SJCRH30 (cell line): ENCODE data around the gene AGPAT1. TPM values are rescaled to one million over a fixed set of nuclear protein-coding genes. Genes with fewer than 3 reads are reported as not detected.
"Not testable (repeated sequence)": the region's sequence is repeated elsewhere in the genome, so short reads cannot be mapped to it uniquely, and the experiment has no call there.

Experiments used
- DNase-seq, 2 experiments: peaks; one replicate each; pipeline ENCODE4 v3.0.0-alpha.2; 2015 to 2020
- H3K27ac ChIP-seq: fragments of 250-450 bp; sonication (Bioruptor Pico); 2 replicates; pipeline ENCODE4 v1.5.1; 2020; ENCODE audit warnings: mild to moderate bottlenecking, moderate library complexity
- H3K27me3 ChIP-seq: fragments of 250-450 bp; sonication (Bioruptor Pico); 2 replicates; pipeline ENCODE4 v1.5.1; 2020; ENCODE audit warnings: mild to moderate bottlenecking, moderate library complexity
- H3K36me3 ChIP-seq: fragments of 250-450 bp; sonication (Bioruptor Pico); 2 replicates; pipeline ENCODE4 v1.5.1; 2020; ENCODE audit warnings: mild to moderate bottlenecking, moderate library complexity
- H3K4me1 ChIP-seq: fragments of 250-450 bp; sonication (Bioruptor Pico); 2 replicates; pipeline ENCODE4 v1.5.1; 2020; ENCODE audit warnings: mild to moderate bottlenecking, moderate library complexity
- H3K4me3 ChIP-seq: fragments of 250-450 bp; sonication (Bioruptor Pico); 2 replicates; pipeline ENCODE4 v1.5.1; 2020; ENCODE audit warnings: mild to moderate bottlenecking, moderate library complexity
- H3K9me3 ChIP-seq: fragments of 250-450 bp; sonication (Bioruptor Pico); replicated peaks from 2 replicates; pipeline ENCODE4 v1.5.1; 2020; ENCODE audit warnings: mild to moderate bottlenecking, moderate library complexity
- total RNA-seq: library from RNA; depleted of rRNA; stranded (reverse); fragments of >200 nt; shearing (Covaris generic); gene quantifications from 2 replicates; pipeline ENCODE4 v1.2.3, GENCODE V29; 2014

Gene AGPAT1
- total RNA-seq, 1 experiment from 2014 or later: 70.3 TPM

DNA sequence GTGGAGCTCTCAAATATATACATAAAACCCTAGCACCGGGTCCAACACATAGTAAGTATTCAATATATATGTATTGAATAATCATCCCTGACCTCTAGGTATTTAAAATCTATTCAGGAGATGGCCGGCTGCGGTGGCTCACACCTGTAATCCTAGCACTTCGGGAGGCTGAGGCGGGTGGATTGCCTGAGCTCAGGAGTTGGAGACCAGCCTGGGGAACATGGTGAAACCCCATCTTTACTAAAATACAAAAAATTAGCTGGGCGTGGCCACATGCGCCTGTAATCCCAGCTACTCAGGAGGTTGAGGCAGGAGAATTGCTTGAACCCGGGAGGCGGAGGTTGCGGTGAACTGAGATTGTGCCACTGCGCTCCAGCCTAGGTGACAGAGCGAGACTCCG lies 17.2 kb upstream of the AGPAT1 start:
- H3K27me3 ChIP-seq, DNase-seq, H3K36me3 ChIP-seq, H3K27ac ChIP-seq, H3K4me3 ChIP-seq, H3K9me3 ChIP-seq: not testable (repeated sequence)
- H3K4me1 ChIP-seq: peaks cover 10% of the 10 kb centered on the region

DNA sequence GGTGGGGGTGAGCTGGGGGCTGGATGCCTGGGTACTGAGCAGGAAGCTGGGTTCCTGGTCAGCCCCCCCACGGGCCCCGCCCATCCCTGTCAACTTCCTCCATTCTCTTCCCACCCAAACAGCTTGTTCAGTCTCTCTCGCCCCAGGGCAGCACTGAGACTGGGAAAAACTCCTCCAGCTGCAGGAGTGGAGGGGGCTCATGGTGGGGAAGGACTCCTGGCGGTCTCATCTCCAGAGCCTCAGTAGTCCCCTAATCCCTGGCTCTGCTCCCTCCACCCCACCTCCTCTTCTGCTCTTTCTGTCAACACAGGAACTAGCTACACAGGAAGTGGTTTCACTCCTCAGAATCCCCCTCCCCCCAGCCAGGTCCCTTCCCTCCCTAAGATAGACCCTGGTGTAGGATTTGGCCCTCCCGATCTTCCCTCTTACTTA lies 16.7 kb upstream of the AGPAT1 start, which contains the start of gene GPSM3:
TSS of gene GPSM3 (minus strand) at position 36 of the 432 bp plus-strand sequence. CDS start 130 bp downstream, outside the sequence.
- H3K27ac ChIP-seq: no peak within 1 kb of the TSS
- DNase-seq: peak; percentile 50 to 58
- H3K9me3 ChIP-seq: no peaks in the 10 kb centered on the region
- H3K4me1 ChIP-seq: peaks cover 10% of the 10 kb centered on the region
- H3K36me3 ChIP-seq: no peaks in the 10 kb centered on the region
- H3K4me3 ChIP-seq: no peak within 1 kb of the TSS
- H3K27me3 ChIP-seq: no peaks in the 10 kb centered on the region

DNA sequence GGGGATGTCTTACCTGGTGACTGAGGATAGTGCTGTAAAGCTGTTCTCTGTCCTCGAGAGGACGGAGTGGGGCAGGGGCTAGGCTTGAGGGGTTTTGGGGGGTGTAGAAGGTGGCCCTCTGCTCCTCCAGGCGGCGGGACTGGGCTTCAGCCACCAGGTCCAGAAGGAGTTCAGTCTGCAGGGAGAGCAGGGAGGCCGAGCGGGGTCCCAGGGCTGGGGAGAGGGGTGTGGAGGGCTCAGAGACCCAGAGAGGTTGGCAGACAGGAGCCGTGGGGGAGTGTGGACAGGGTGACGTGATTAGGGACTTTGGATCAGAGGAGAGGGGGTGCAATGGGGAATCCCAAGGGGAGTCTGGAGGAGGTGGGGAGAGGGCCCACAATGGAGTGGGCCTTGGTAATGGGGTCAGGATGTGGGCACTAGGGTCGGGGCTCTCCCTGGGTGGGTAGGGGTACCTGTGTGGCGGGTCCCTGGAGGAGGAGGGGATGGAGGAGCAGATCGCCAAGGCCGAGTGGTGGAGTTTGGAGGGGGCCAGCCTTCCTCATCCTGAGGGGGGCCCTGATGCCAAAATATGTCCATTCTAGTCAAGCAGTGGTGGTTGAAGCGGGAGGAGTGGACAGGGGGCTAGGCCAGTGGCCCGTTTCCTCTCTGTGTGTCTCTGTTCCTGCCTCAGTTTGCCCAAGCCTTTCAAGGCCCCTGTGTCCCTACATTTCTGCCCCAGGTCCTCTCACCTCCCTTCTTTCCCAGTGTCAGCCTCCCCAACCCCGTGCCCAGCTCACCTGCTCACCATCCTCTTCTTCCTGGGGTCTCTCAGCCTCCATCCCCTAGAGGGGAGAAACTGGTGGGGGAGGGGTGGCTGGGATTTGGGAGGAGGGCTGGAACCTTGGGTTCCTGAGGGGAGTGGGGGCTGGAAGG lies 16.1 kb upstream of the AGPAT1 start:
- Histone ChIP-seq H3K4me1 (peaks cover 10% of the 10 kb centered on the region), H3K4me3 (no peak overlapping the region), H3K27ac (no peak overlapping the region), H3K36me3 (no peaks in the 10 kb centered on the region), H3K9me3 (no peaks in the 10 kb centered on the region), H3K27me3 (no peaks in the 10 kb centered on the region)
- DNase-seq: no peak

DNA sequence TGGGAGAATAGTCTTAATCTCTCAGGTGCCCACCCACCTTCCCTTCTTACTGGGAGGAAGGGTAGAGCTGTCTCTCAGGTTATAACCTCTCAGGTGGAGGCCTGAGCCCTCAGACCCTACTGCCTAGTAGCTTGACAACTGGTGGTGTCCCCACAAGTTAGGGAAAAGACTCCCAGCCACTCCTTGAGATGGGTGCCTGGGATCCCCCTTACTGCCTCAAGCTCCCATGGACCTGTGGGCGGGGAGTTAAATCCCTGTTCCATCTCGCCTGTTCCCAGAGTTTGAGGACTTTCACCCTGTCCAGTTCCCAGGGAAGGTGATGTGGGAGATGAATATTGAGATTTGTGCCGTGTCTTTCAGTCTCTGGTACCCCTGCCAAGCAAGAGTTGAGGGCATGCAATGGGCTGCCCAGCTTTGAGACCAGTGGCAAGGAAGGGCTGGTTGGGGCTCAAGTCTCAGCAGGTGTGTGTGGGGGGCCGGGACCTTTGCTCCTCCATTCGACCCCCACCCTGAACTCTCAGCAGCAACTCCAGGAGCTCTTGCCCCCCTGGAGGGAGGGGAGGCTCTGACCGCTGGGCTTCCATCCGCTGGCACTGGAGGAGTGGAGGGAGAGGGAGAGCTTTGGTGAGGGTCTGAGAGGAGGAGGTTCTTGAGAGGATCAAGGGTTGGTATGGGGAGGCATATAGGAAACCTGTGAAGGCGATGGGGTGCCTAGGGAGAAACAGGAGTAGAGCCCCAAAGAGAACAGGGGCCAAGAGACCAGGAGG lies 15.2 kb upstream of the AGPAT1 start:
- Histone ChIP-seq H3K27ac (no peak overlapping the region), H3K4me3 (no peak overlapping the region), H3K27me3 (no peaks in the 10 kb centered on the region), H3K4me1 (peaks cover 10% of the 10 kb centered on the region), H3K36me3 (peaks cover 4% of the 10 kb centered on the region; the same call in 1 of the 2 replicates), H3K9me3 (no peaks in the 10 kb centered on the region)
- DNase-seq: no peak

DNA sequence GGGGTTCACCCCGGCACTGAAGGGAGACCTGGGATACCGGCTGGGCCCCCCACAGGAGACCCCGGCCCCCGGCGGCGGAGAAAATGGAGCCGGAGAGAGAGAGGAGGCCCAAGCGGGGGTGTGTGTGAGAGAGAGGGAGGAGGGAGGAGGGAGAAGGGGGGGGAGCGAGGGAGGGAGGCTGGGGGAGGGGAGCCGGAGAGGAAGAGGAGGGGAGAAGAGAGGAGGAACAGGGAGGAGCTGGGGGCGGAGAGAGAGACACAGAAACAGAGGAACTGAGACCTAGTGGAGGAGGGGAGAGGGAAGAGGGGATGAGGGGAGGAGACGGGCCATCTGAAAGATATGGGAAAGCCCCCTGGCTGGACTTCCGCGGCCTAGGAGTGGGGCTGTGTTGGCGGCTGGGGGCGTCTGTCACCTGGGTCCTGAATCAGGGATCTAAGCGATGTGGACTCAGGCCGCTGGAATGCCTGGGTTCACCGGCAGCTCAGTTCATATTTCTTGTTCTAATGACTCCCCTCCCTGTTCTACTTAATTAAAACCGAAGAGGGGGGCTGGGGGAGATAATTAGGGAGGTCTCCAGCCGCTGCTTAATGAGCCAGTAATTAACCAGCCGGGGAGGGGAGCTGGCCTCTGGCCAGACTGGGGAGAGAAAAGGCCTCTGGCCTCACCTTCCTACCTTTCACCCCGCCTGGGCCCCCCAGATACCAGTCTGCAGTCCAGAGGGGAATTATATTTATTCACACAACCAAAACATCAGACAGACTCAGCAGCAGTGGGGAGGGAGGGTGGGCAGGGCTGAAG lies 14.4 kb upstream of the AGPAT1 start, which contains the start of gene PBX2:
TSS of gene PBX2 (minus strand) at position 149 of the 798 bp plus-strand sequence. CDS start 287 bp downstream, outside the sequence.
- peaks cover 10% of the 10 kb centered on the region for H3K4me1 ChIP-seq
- no peaks in the 10 kb centered on the region for H3K9me3 ChIP-seq
- DNase-seq: peak; percentile 87 to 88
- no peaks in the 10 kb centered on the region for H3K27me3 ChIP-seq
- H3K4me3 ChIP-seq: peak within 1 kb of the TSS; percentile 68
- peak within 1 kb of the TSS; percentile 60 for H3K27ac ChIP-seq
- H3K36me3 ChIP-seq: peaks cover 4% of the 10 kb centered on the region; the same call in 1 of the 2 replicates

DNA sequence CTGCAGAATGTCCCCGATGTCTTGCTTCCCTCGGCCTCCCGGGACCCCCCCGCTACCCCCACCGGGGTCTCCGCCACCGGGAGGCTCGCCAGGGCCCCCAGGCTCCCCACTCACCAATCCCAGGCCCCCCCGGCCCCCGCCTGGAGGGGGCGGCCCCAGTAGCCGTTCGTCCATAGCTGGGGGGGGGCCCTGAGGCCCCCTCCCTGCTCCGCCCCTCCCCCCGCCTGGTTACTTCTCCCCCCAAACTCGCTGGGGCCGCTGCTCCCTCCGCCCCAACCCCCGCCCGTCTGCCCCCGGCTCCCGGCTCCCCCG lies 13.8 kb upstream of the AGPAT1 start:
- DNase-seq: no peak

DNA sequence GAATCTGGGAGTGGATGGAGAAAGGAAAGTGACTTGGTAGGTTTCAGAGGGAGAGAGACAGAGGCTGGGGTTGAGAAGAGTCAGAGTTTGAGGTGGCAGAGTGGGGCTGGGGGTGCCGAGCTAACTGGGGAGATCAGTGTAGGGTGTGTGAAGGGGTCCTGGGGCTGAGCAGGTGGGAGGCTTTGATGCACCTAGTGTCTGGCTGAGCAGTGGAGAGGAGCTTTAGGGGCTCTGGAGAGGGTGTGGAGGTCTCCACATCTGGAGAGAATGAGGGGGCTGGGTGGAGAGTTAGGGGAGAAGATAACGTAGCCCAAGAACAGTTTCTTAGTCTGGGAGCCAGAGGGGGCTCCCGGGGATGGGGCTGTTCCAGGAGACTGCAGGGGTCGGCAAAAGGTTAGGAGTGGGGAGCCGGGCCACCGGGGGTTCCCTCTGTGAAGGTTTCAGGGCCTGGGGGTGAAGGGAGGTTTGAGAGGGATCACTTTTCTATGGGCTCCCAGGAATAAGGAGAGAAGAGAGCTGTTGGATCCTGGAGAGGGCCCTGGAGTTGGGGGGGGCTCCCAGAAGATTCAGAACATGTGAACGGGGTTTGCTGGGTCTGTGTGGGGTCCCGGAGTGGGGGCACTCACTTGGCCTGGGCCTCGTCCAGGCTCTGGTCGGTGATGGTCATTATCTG lies 13.3 kb upstream of the AGPAT1 start:
- no peak for DNase-seq

More for the DNA sequence above, 13.8 kb upstream of the AGPAT1 start:
- Histone ChIP-seq H3K4me1 (peaks cover 10% of the 10 kb centered on the region), H3K27ac (peak overlapping the region; percentile 60; the same call in 1 of the 2 replicates), H3K27me3 (no peaks in the 10 kb centered on the region), H3K9me3 (no peaks in the 10 kb centered on the region), H3K36me3 (peaks cover 4% of the 10 kb centered on the region; the same call in 1 of the 2 replicates), H3K4me3 (peak overlapping the region; percentile 68)

DNA sequence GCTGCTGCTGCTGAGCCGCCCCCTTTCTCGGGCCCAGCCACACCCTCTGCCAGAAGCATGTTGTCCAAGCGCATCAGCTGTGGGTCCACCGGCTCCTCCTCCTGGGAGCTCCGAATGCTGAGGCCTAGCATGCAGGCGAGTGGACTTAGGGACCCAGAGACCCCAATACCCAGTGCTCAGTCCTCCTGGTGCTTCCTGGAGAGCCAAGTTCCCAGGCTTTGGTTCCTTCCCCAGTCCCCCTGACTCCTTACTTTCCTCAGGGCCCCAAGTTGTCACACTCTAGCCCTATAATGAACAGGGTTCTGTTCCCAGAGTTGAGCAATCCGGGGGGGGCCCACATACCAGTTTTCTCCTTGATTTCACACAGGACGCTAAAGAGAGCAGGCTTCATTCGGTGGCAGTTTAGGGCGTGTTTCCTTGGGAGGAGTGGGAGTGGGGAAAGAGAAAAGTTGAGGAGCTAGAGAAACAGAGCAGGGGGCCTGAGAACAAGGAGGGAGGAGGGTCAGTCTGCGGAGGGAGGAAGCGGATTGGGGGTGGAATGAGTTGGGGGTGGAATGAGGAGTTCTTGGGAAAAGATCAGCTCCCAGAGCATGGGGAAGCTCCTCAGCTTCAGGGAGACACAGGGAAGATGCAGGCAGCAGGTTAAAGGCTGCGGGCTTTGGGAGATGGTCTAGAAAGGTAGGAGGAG lies 12.6 kb upstream of the AGPAT1 start:
- Histone ChIP-seq H3K4me3 (peak overlapping the region; percentile 68), H3K36me3 (peaks cover 4% of the 10 kb centered on the region; the same call in 1 of the 2 replicates), H3K27ac (no peak overlapping the region), H3K27me3 (no peaks in the 10 kb centered on the region), H3K9me3 (no peaks in the 10 kb centered on the region), H3K4me1 (peaks cover 10% of the 10 kb centered on the region)
- peak; percentile 25 to 29 for DNase-seq

More for the DNA sequence above, 13.3 kb upstream of the AGPAT1 start:
- Histone ChIP-seq H3K9me3 (no peaks in the 10 kb centered on the region), H3K27ac (peak overlapping the region; percentile 60; the same call in 1 of the 2 replicates), H3K27me3 (no peaks in the 10 kb centered on the region), H3K4me1 (peaks cover 10% of the 10 kb centered on the region), H3K36me3 (peaks cover 4% of the 10 kb centered on the region; the same call in 1 of the 2 replicates), H3K4me3 (peak overlapping the region; percentile 68)

DNA sequence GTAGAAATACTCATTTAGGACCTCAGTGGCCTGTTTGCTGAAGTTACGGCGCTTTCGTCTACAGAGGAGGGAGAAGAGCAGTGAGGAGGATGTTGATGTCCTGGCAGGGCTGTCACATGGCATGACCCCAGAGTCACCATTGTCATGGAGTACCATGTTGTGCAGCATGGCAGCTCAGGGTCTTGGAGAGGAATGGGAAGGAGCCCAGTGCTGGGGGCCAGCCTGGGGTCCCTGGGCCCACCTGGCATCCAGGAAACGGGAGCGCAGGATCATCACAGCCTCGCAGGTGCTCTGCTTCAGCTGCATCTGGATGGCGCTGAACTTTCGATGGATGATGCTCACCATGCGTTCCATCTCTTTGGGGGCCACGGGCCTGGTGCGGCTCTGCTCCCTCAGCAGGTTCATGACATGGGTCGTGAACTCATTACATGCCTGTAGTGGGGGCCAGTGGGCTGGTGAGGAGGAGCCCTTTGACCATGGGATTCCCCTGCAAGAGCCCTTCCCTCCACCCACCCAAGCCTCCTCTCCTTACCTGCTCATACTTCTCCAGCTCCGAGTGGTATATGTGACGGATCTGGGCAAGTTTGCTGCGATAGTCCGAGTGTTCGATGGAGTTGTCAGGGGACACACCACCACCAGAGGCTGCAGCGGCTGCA lies 12.0 kb upstream of the AGPAT1 start:
- H3K27me3 ChIP-seq, H3K4me1 ChIP-seq, DNase-seq, H3K27ac ChIP-seq, H3K36me3 ChIP-seq, H3K9me3 ChIP-seq: not testable (repeated sequence)
- peak overlapping the region; percentile 68; the same call in 1 of the 2 replicates for H3K4me3 ChIP-seq

DNA sequence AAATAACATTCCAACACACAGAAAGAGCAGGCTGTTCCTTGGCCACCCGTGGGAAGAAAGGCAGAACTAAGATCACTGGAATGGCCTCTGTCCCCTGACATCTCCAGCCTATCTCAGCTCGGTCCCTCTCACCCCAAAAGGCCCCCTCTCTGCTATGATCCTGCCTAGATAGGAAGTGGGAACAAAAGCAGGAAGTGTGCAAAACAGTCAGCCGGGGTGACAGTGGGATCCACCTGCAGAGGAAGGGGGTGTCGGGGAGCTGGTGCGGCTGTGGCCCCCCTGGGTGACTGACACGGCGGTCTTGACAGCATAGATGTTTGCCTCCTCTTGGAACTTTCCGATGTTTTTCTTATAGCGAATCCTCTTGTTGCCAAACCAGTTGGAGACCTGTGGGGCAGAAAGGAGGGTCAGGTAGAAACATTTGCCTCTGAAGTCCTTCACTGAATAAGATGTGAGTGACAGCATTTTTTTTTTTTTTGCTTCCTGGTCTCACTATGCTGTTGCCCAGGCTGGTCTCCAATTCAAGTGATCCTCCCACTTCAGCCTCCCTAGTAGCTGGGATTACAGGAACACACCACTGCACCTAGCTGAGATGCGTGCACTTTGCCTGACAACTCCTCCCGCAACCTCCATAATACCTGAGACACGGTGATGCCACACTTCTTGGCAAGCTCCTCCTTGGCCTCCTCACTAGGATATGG lies 11.3 kb upstream of the AGPAT1 start:
- peaks cover 7% of the 10 kb centered on the region; the same call in 1 of the 2 replicates for H3K4me1 ChIP-seq
- H3K27ac ChIP-seq: no peak overlapping the region

DNA sequence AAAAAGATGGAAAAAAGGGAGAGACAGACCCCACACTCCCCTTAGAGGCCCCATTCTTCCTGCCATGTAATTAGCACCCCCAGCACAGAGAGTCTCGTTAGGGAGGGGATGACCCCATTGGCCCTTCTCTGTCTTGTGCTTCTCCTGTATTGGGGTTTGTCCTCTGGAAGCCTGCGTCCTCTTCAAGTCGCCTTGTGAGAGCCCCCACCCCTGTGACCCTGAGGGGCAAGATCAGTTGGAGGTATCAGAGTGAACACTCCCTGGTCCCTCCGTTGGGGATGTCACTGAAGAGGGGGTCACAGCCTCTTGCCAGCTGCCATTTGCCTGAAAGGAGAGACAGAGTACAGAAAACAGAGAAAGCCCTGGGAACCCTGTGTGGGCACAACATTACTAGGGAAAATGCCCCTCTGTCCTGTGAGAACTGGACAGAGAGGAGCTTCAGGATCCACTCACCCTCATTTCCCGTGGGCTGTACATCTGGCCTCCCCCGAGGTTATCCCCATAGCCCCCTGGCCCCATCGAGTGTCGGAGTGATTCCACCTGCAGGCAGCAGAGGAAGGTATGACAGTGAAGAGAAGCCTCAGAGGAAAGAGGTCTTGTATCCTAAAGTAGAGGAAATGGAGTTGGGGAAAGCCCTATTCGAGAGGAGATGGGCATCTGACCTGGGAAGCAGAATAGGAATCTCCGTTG lies 10.4 kb upstream of the AGPAT1 start:
- not testable (repeated sequence) for H3K9me3 ChIP-seq, H3K4me1 ChIP-seq, DNase-seq, H3K4me3 ChIP-seq, H3K27me3 ChIP-seq, H3K27ac ChIP-seq, H3K36me3 ChIP-seq

More for the DNA sequence above, 11.3 kb upstream of the AGPAT1 start:
- no peak overlapping the region for H3K4me3 ChIP-seq
- H3K9me3 ChIP-seq: no peaks in the 10 kb centered on the region
- H3K27me3 ChIP-seq: no peaks in the 10 kb centered on the region
- no peak for DNase-seq
- H3K36me3 ChIP-seq: peaks cover 4% of the 10 kb centered on the region; the same call in 1 of the 2 replicates

DNA sequence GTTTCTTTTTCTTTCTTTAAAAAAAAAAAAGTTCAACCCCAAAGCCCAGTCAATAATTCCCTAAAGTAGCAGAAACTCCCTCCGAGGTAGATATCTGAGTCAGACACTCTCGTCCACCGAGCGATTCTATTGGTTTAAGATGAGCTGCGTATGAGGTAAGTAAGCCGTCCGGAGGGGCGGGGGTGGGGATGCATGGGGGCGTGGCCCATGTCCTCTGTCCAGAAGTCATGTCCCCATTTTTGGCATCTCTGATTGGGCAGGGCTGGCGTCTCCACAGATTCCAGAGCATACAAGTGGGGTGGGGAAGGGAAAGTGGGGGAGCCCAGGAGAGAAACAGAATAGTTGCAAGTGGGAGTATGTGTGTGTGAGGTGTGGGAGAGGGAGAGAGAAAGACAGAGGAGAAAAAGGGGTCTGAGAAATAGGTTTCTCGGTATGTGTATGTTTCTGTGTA lies 9.8 kb upstream of the AGPAT1 start:
- not testable (repeated sequence) for H3K9me3 ChIP-seq, H3K27me3 ChIP-seq, H3K27ac ChIP-seq, H3K4me1 ChIP-seq, H3K4me3 ChIP-seq, H3K36me3 ChIP-seq
- DNase-seq: peak; percentile 75 to 80
